ENCODE measurements around the gene FAM83D. TPM values are rescaled to one million over a fixed set of nuclear protein-coding genes. Genes with fewer than 3 reads are reported as not detected.

The FAM83D gene
- 1 to 10 TPM in 1 of 4 donors, under 1 TPM in 3; 0.67 to 3.4 (median 0.86) TPM for total RNA-seq

DNA sequence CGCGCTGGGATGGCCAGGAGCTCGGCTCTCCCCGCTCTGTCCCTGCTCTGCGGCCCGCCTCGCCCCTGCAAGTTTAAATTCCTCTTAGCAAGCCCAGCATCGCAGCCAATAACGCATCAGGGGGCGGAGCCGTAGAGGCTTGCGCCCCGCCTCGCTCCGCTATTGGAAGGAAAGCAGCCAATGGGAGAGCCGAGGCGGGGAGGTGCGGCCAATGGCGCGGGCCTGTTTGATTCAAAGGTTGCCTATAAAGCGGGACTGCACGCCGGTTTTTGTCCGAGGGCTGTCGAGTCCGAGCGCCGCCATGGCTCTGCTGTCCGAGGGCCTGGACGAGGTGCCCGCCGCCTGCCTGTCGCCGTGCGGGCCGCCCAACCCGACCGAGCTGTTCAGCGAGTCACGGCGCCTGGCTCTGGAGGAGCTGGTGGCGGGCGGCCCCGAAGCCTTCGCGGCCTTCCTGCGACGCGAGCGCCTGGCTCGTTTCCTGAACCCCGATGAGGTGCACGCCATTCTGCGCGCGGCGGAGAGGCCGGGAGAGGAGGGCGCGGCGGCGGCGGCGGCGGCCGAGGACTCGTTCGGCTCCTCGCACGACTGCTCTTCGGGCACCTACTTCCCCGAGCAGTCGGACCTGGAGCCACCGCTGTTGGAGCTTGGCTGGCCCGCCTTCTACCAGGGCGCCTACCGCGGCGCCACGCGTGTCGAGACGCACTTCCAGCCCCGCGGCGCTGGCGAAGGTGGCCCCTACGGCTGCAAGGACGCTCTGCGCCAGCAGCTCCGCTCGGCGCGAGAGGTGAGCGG is at the start of gene FAM83D:
Gene FAM83D (plus strand): TSS at position 276 of the 792 bp plus-strand sequence. CDS start 26 bp downstream, at position 302.
- no peak within 1 kb of the TSS for H3K27ac ChIP-seq
- H3K9me3 ChIP-seq: no peaks in the 10 kb centered on the region
- H3K4me3 ChIP-seq (replicated peaks in 1 of 3): peak within 1 kb of the TSS in 2 of 3 donors; percentile 29 to 51
- 0 to 1% methylated on average over 7 to 31 of the region's 95 CpGs for WGBS, 2 donors
- H3K36me3 ChIP-seq: no peaks in the 10 kb centered on the region
- H3K4me1 ChIP-seq: peaks cover 7 to 13% of the 10 kb centered on the region in 2 donors
- TF ChIP-seq CTCF (IDR thresholded peaks at IDR 0.05) (peak in 1 of 6 experiments; percentile 50), POLR2A (IDR thresholded peaks at IDR 0.05) (peak in 1 of 2 donors; percentile 72)
- intact Hi-C loops (cut with DNase I): loop anchor here (5.0 kb wide), 1 partner anchor 121 kb away; no protein-coding TSS in a partner anchor
- DNase-seq: peak; percentile 88 to 93
- no peaks in the 10 kb centered on the region for H3K27me3 ChIP-seq

GRCh38 chr20:38877483-38877882 is 48.7 kb upstream of the FAM83D start:
- 88 to 94% methylated on average over 6 of the region's 6 CpGs for WGBS, 2 donors
- no peaks in the 10 kb centered on the region for H3K36me3 ChIP-seq
- H3K4me3 ChIP-seq (replicated peaks in 1 of 3): no peak overlapping the region
- no peak for DNase-seq
- intact Hi-C loops (cut with DNase I): no loop called here
- H3K4me1 ChIP-seq: peaks cover 0 to 8% of the 10 kb centered on the region in 2 donors
- H3K27ac ChIP-seq: no peak overlapping the region
- TF ChIP-seq CTCF (IDR thresholded peaks at IDR 0.05) (no peak), POLR2A (IDR thresholded peaks at IDR 0.05) (no peak)
- H3K9me3 ChIP-seq: no peaks in the 10 kb centered on the region
- H3K27me3 ChIP-seq: no peaks in the 10 kb centered on the region

DNA sequence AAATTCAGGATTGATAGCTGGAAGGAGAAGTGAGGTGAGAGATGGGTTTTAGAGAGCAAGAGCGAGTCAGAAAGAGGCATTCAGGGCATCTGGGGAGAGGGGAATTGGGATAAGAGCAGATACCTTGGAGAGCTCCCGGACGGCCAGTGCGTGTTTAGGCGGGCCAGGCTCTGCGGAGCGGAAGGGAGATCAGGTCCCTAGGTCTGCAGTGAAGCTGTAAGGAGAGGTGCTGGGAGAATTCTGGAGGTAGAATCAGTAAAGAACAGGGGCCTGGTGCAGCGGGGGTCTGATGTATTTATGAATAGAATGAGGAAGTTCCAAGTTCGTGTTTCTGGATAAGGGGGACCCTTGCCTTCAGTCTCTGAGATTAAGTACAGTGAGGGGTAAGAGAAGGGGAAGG is 47.4 kb upstream of the FAM83D start:
- WGBS, 2 donors: 18 to 35% methylated on average over 9 of the region's 9 CpGs
- Histone ChIP-seq H3K4me1 (peaks cover 0 to 8% of the 10 kb centered on the region in 2 donors), H3K36me3 (no peaks in the 10 kb centered on the region), H3K9me3 (no peaks in the 10 kb centered on the region), H3K27me3 (no peaks in the 10 kb centered on the region), H3K4me3 (replicated peaks in 1 of 3) (no peak overlapping the region), H3K27ac (no peak overlapping the region)
- DNase-seq: no peak
- intact Hi-C loops (cut with DNase I): no loop called here
- no peak for TF ChIP-seq CTCF (IDR thresholded peaks at IDR 0.05)
- TF ChIP-seq POLR2A (IDR thresholded peaks at IDR 0.05): no peak

DNA sequence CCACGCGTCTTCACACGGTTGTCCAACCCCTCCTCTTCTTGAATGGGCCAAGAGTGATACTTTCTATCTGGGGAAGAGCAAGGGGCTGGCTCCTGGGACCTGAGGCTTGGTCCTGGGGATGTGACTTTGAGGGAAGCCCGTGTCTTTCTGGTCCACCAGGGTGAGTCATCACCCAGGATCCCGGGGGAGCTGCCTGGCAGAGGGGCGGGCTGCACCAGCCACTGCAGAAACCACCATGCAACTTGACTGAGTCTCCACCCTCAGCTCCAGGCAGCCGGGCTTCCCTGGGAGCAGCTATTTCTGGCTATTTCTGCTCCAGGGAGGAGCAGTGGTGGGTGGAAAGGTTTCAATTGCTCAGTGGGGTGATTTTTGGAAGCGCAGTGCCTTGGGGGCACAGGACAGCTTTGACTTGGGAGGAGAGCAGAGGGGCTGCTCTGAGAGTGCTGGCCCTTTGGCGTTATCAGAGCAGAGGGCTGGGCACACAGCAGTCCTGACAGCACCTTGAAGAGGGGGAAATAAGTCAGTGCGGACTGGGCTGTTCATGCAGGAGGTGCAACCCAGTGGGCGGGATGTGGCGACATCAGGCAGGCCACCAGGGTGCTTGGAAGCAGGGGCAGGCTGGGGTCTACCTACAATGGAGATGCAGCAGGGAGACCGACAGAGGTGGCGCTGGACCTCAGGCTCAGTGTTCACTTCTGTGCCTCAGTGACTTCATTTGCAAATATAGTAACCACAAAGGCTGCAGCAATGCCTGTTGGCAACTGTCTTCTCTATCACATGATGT is 45.1 kb upstream of the FAM83D start:
- DNase-seq: no peak
- TF ChIP-seq CTCF (IDR thresholded peaks at IDR 0.05) (no peak), POLR2A (IDR thresholded peaks at IDR 0.05) (no peak)
- no peaks in the 10 kb centered on the region for H3K27me3 ChIP-seq

More for the DNA sequence above, 45.1 kb upstream of the FAM83D start:
- H3K27ac ChIP-seq: no peak overlapping the region
- H3K4me1 ChIP-seq: no peaks in the 10 kb centered on the region
- H3K9me3 ChIP-seq: no peaks in the 10 kb centered on the region
- H3K4me3 ChIP-seq (replicated peaks in 1 of 3): no peak overlapping the region
- intact Hi-C loops (cut with DNase I): no loop called here
- 65 to 74% methylated on average over 13 to 14 of the region's 14 CpGs for WGBS, 2 donors
- no peaks in the 10 kb centered on the region for H3K36me3 ChIP-seq

Measured in thyroid gland (tissue), 4 donors.